GM18867 (cell line): ENCODE measurements around the gene NELL1.
A peak's percentile ranks its signal among the peaks of the same experiment; 100 is the strongest.

Experiments used
- ATAC-seq: cut with Tn5 transposase; IDR thresholded peaks from one replicate; pipeline ENCODE4 v1.9.1; 2021; ENCODE audit warnings: mild to moderate bottlenecking, moderate library complexity; ENCODE audit not compliant: unreplicated experiment

NELL1 gene

GRCh38 chr11:20661850-20662249, 7.5 kb upstream of the NELL1 start:
- no peak for ATAC-seq

DNA sequence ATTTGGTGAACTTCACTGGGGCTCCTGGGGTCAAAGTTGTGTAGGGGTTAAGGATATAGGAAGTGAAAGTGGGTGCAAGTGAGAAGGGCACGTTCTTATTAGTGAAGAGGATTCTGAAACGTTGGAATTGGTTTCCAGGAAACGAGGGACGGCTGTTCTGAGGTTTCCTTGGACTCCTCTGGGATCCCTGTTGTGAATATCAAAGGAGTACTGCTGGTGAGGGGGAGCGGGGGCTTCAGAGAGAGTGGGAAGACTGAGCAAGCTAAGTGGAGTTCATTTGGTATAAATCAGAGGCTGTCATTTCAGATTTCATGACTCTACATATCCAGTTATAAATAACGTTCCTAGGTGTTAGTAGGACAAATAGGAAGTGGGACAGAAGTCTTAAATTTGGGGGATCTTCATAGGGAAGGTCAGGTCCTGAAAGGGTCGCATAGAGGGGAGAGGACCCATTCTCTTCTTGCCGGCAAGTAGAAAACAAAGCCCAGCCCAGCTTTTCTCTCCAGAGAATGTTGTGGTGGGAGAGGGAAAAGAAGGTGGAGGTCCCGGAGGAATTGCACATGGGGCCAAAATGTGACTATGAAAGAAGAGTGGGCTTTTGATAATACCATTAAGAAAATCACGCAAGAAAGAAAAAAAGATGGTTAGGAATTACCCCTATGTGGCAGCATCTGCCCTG, 1.1 kb upstream of the NELL1 start:
- no peak for ATAC-seq

DNA sequence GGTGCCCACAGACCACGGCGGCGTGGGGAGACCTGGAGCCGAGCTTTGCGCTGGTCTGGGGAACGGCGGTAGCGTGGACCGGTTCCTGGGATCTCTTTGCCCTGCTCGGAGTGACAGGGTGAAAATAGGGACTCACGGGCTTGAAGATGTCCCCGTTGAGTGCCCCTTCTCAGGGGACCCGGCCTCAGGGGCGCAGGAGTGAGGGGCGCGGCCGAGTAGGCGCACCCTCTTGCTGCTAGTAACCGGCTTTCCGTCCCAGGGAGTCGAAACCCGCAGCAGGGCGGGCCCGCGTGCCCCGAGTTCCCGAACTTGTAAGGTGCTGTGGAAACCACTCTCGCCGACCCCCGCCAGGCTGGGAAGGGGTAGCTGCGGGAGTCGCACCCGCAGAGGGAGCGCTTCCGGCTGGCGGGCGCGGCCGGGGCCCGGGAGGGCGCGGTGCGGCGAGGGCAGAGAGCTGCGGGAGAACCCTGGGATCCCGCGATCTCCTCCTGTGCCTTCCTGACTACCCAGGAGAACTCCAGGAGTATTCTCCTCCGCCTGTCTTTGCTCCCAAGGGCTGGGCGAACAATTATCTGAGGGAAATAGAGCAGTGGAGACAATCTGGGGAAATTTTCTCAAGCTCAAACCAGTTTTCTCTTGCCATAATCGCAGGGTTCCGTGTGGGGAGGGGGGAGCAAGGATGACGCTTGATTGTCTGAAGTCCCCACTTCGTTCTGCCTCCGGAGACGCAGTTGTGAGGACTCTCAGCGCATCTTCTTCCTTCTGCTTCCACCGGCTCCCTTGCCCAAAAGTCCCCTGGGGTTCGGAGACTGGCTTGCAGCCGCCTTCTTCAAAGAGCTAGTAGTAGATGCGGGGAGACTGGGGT, 666 bp downstream of the NELL1 start:
- no peak for ATAC-seq

- no peak for ATAC-seq
Measured at GRCh38 chr11:20670932-20671403, 1.6 kb downstream of the NELL1 start.

GRCh38 chr11:20671856-20672546, 2.6 kb downstream of the NELL1 start:
- ATAC-seq: peak; percentile 66

DNA sequence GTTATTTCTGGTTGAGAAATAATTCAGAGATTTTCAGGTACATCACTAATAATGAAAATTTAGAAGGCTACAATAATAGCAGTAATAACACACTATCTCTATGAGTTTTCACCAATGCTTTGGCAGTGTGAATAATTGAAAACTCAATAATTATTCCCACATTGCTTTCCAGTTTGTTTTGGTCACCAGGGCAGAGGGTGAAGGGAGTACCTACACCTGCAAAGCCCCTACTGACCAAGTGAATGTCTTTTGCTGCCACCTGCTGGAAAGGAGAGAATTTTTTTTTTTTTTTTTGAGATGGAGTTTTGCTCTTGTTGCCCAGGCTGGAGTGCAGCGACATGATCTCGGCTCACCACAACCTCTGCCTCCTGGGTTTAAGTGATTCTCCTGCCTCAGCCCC, 3.2 kb downstream of the NELL1 start:
- ATAC-seq: no peak

DNA sequence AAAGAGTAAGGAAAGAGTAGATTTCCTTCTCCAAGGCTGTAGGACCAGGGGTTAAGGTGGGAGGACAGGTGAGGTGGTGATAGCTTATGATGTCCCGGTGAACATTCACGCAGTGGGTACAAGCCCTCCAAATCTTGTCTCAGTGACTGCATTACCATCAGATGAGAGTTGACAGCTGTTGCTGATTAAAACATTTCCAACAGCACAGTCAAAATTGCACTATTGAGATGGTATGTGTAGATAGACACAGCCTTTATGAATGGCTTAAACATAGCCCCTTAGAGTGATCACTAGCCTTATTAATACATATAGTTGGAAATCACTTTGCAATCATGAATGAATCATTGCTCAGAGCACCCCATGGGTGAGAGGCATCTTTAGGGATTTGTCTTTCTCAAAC, 7.3 kb downstream of the NELL1 start:
- no peak for ATAC-seq

DNA sequence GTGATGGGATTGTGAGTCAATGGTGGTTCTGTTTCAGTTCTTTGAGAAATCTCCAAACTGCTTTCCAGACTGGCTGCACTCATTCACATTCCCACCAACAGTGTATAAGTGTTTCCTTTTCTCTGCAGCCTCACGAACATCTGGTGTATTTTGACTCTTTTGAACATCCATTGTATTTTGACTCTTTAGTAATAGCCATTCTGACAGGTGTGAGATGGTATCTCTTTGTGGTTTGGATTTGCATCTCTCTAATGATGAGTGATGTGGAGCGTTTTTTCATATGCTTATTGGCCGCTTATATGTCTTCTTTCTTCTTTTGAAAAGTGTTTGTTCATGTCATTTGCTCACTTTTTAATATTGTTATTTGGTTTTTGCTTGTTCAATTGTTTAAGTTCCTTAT, 19.4 kb downstream of the NELL1 start:
- ATAC-seq: no peak

GRCh38 chr11:20707876-20708275, 38.5 kb downstream of the NELL1 start:
- no peak for ATAC-seq

GRCh38 chr11:20712912-20713311, 43.5 kb downstream of the NELL1 start:
- no peak for ATAC-seq

DNA sequence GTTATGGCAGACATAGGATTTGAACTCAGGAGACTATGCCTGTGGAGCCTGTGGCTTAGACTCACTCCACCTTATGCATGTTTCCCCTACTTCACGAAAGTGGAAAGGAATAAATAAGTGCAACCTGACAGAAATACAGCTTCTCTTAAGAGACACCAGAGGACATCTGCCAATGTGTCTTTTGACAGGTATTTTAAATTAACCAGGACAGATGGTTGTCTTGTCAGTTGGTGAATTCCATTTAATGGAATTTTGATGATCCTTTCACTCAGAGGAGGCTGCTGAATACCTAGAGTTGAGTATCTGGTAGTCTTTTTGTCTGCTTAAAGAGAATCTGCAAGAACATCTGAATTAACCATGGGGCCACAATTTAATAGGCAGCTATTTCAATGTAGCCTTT, 46.1 kb downstream of the NELL1 start:
- ATAC-seq: no peak

- no peak for ATAC-seq
Measured at GRCh38 chr11:20715931-20716330, 46.5 kb downstream of the NELL1 start.

DNA sequence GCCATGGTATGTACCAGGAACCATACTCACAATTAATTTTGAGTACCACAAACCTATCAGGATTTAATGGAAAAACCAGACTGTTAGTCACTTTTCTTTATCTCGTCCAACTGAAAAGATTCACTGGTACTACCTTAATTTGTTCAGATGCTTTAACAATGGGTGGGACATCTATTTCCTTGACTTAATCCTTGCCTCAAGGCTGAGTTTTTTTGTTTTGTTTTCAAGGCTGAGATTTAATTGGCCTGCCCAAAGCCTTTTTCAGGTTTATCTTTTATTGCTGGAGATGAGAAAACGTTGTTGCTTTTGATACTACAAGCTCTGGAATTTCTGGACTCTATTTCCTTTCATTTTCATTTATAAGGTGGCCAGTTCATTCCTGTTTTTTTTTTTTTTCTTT, 50.4 kb downstream of the NELL1 start:
- no peak for ATAC-seq

- no peak for ATAC-seq
Measured at GRCh38 chr11:20723366-20723765, 54.0 kb downstream of the NELL1 start.

DNA sequence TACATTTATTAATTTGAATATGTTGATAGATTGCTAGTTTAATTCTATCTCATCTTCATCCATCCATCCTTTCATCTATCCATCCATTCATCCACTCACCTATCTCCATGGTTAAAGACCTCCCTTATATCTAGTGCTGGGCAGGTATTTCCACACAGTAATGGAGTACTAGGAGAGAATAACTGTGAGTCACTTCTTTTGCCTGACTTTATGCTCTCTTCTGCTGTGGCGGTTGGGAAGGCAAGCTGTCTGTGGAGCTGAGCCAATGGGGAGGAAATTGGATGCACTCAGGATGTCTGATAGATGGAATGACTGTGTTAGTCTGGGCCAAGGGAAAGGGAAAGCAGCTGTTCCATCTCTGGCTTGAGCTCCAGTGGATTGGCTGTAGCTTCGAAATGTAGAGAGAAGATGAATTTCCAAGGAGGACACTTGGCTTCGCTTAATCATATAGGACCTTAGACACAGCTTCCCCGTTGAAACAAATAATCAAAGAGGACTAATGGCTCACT, 60.3 kb downstream of the NELL1 start:
- ATAC-seq: no peak

- ATAC-seq: no peak
Measured at GRCh38 chr11:20731676-20732215, 62.4 kb downstream of the NELL1 start.

DNA sequence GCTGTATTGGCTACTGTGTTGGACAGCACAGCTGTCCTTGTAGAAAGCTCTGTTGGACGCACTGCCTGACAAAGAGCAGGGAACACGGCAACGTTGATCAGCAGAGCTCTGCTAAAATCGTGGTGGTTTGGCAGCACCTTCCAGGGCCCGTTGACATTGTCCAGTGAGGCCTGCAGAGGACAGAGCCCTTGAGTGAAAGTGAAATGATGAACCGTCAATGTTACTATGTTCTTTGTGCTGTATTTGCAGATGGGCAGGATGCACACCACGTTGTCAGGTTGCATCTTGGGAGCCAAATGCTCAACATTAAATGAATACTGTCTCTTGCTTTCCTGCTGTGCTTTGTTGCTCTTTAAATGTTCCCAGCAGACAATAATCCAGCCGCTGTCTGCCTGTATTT, 69.7 kb downstream of the NELL1 start:
- ATAC-seq: no peak

DNA sequence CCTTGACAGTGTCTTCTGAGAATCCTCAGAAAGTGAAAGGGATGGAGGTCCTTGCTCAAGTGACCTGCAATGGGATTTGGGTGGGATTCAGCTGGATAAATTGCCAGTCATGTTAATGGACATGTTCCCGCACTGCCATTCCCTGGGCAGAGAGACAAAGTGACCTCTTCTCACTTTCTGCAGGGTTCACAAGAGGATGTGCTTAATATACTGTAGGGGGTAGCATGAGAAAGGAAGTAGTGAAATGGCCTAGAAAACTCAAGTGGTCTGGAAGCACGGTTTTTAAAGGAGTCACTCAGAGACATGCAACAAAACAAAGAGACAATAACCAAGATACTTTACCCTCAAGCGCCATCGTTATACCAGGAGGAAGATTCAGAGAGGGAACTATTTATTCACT, 70.2 kb downstream of the NELL1 start:
- no peak for ATAC-seq

- ATAC-seq: no peak
Measured at GRCh38 chr11:20754933-20755332, 85.5 kb downstream of the NELL1 start.

- ATAC-seq: no peak
Measured at GRCh38 chr11:20759541-20759940, 90.2 kb downstream of the NELL1 start.

- ATAC-seq: no peak
Measured at GRCh38 chr11:20760811-20761210, 91.4 kb downstream of the NELL1 start.
